CD4-positive, alpha-beta T cell treated with Interleukin-15 for 1 hour (primary cell): ENCODE data around the gene TTLL9.
"Not testable (repeated sequence)": the region's sequence is repeated elsewhere in the genome, so short reads cannot be mapped to it uniquely, and the experiment has no call there.

Experiments used
- DNase-seq: peaks from one replicate; pipeline ENCODE4 v3.0.0-alpha.2; 2020

TTLL9 gene

DNA sequence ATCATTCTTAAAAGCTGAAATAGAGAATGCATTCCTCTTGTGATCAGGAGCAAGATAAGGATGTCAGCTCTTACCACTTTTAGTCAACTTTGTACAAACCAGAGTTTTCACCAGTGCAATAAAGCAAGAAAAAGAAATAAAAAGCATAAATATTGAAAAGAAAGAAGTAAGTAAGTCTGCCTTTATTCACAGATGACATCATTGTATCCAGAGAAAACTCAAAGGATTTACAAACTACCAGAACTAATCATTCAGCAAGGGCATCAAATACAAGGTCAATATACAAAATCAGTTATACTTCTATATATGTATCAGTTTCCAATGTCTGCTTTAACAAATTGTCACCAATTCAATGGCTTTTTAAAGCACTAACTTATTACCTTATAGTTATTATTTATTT is 13.4 kb downstream of the TTLL9 start:
- DNase-seq, result no peak

DNA sequence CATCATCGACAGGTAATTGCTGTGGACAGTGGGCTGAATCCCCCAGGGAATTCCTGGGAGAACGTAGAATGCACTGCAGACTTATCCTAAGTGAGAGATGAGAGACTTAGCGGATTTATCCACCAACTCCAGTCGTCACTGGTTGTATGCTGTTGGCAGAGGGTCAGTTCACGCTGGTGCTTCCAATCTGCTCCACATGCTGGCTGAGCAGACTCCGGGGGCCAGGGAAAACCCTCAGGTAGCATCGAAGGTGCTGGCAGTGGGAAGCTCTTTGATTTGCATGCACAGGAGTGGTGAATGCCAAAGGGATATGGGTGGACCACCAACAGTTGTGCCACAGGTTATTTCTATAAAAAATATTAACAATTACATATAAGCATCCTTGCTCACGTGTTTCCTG is 20.2 kb downstream of the TTLL9 start:
- DNase-seq, result no peak

- DNase-seq, result peak; percentile 69
Measured at GRCh38 chr20:31894980-31895675, 24.7 kb downstream of the TTLL9 start.

- no peak for DNase-seq
Measured at GRCh38 chr20:31896049-31896448, 25.6 kb downstream of the TTLL9 start.

GRCh38 chr20:31897541-31897940 is 27.1 kb downstream of the TTLL9 start:
- DNase-seq, result no peak

DNA sequence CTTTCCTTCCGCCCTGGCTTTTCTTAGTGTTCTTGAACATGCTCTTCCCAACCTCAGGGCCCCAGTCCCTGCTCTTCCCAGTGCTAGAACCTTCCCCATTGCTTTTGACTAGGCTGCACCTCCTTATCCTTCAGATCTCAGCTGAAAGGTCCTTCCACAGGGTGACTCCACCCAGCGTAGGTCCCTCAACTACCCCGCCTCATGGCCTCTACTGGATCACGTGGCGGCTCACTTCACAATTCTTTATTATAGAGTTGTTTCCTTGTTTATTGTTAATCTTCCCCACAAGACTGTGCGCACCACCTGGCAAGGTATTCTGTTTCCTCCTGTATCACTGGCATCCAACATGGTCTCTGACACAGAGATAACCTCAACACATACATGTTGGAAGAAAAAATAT is 31.2 kb downstream of the TTLL9 start:
- no peak for DNase-seq

DNA sequence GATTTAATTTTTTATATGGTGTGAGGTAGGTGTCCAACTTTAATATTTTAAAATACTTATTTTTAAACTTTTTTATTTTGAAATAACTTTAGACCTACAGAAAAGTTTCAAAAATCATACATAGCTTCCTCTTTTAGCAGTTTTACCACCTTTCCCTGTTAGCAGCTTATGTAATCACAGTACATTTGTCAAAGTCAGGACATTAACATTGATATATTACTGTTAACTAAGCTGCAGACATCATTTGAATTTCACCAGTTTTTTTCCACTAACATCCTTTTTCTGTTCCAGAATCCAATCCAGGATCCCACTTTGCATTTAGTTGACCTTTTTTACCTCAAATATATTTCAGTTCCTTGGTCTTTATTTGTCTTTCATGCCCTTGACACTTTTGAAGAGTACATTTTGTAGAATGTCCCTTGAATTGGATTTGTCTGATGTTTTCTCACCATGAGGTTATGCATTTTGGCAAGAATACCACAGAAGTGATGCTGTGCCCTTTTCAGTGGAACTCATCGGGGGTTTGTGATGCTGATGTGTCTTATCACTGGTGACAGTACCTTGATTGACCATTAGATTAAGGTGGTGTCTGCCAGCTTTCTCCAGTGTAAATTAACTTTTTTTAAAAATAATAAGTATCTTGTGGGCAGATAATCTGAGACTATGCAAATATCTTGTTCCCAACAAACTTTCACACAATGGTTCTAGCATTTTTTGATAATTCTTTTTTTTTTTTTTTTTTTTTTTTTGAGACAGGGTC is 33.4 kb downstream of the TTLL9 start:
- DNase-seq, result no peak

GRCh38 chr20:31906001-31906400 is 35.6 kb downstream of the TTLL9 start:
- no peak for DNase-seq

- DNase-seq, result no peak
Measured at GRCh38 chr20:31907046-31907445, 36.6 kb downstream of the TTLL9 start.

GRCh38 chr20:31908016-31908415 is 37.6 kb downstream of the TTLL9 start:
- DNase-seq, result no peak

DNA sequence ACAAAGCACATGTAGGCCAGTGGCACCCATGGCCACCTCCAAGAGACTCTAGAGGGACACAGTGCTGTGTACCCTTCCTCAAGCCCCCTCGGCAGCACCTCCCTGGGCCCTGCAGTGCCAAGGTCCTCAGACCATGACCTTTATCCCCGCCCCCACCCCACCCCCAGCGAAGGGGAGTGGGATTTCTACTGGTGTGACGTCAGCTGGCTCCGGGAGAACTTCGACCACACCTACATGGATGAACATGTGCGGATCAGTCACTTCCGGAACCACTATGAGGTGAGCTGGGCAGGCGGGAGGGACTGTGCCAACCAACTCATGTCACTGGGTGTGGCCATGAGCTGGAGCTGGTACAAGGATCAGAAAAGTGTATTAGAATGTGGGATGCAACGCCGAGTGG is 38.0 kb downstream of the TTLL9 start:
- DNase-seq, result no peak

DNA sequence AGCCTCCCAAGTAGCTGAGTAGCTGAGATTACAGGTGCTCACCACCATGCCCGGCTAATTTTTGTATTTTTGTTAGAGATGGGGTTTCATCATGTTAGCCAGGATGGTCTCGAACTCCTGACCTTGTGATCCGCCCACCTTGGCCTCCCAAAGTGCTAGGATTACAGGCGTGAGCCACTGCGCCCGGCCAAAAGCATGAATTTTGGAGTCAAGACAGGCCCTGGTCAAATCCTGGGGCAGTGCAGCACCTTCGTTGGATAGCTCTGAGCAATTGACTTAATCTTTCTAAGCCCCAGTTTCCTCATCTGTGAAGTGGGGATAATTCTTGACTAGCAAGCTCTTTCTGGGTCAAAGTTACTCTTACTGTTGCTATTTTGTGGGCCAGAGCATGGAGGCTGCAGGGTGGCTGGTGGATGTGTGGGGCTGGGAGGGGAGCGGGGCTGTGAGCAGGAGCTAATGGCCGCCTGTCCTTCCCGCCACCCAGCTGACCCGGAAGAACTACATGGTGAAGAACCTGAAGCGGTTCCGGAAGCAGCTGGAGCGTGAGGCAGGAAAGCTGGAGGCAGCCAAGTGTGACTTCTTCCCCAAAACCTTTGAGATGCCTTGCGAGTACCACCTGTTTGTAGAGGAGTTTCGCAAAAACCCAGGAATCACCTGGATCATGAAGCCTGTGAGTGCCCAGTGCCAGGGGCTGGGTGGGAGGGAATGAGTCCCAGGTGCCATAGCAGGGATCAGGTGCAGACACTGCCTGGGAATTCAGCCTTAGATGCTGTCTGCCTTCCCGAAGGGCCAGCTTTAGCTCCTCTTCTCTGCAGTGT is 39.0 kb downstream of the TTLL9 start:
- no peak for DNase-seq

- no peak for DNase-seq
Measured at GRCh38 chr20:31910071-31910803, 39.8 kb downstream of the TTLL9 start.

GRCh38 chr20:31913431-31914157 is 43.2 kb downstream of the TTLL9 start:
- DNase-seq, result no peak

- no peak for DNase-seq
Measured at GRCh38 chr20:31914170-31914569, 43.7 kb downstream of the TTLL9 start.

- no peak for DNase-seq
Measured at GRCh38 chr20:31915491-31916280, 45.3 kb downstream of the TTLL9 start.

- DNase-seq, result no peak
Measured at GRCh38 chr20:31916708-31917107, 46.3 kb downstream of the TTLL9 start.

DNA sequence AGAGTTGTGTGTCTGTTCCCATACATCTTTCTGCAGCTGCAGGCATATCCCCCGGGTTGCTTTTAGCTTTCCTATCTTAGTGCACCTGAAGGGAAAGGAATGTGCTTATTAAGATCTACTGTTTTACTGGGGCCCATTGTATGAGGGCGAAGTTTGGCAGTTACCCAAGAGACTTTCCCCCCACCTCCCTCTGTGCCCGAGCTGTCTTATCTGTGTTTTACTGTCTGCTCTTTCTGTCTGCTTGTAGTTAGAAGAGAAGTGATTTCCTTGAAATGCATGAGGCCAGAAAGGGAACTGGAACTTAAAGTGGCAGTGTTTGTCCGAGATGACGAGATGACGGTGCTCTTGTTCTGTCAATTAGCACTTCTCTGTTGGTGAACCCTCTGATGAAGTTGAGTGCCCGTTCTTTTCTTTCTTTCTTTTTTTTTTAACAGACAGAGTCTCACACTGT is 47.6 kb downstream of the TTLL9 start:
- not testable (repeated sequence) for DNase-seq

DNA sequence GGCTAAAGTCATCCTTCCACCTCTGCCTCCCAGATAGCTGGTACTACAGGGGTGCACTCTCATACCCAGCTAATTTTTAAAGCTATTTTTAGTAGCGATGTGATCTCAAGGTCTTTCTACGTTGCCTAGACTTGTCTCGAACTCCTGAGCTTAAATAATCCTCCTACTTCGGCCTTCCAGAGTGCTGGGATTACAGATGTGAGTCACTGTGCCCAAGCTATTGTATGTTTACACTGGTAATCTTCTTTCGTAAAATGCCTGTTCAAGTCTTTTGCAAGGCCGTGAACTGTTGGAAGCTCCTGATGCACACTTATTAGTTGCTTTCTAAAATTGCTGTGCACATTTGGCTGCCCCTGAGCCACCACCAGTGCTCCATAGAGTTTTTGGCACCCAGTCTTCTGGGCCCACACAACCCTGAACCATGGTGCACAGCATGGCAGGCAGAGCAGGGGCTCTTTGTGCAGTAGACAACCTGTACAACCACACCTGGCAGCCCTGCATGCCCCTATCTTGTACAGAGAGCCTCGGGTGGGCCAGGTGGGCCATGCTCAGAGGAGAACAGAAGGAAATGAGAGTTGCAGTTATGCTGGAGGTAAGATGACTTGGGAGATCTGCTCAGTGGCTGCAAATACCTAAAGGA is 48.2 kb downstream of the TTLL9 start:
- no peak for DNase-seq

DNA sequence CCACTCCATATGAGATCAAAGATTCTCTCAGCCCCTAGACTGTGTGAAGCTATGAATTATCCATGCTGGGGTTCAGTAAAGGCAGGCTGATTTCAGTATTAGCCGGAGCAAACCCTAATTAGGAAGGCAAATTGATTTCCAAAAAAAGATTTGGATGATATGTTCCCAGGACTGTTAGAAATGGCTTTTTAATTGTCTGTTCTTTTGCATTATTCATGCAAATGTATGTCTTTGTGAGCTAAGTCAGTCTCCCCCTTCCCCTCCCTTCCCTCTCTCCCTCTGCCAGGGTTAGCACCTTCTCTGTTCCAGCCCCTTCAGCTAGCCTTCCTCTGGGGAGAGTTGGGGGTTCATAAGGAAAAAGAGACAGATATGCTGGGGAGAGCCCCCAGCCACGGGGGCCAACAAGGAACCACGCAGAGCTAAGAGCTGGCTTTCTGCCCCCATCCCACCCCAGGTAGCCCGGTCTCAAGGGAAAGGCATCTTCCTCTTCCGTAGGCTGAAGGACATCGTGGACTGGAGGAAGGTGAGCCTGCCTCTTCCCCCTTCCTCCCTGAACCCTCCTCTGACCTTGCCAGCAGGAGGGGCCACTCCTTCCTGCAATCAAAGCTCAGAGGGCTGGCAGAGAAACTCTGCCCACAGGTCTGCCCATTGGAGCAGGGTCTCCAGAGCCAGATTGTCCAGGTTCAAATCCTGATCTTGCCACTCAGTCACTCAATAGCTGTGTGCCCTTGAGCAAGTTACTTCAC is 49.1 kb downstream of the TTLL9 start:
- no peak for DNase-seq
